A673 (cell line): ENCODE data around the gene SEC14L6.

ENCODE experiments used
- CTCF ChIP-seq: fragments of 300-800, 200-600 bp; sonication (generic); conservative IDR thresholded peaks from 2 replicates; pipeline ENCODE4 v1.5.1; 2017; ENCODE audit warnings: low read depth, mild to moderate bottlenecking, antibody characterized with exemption, low read length, moderate library complexity, mixed read lengths
- EZH2 ChIP-seq: fragments of 200-600 bp; sonication (generic); IDR thresholded peaks from 2 replicates; pipeline ENCODE4 v1.6.1; 2017; ENCODE audit warnings: borderline replicate concordance, low read depth, mild to moderate bottlenecking, mixed read lengths, antibody characterized with exemption, low read length; ENCODE audit not compliant: poor library complexity, severe bottlenecking

DNA sequence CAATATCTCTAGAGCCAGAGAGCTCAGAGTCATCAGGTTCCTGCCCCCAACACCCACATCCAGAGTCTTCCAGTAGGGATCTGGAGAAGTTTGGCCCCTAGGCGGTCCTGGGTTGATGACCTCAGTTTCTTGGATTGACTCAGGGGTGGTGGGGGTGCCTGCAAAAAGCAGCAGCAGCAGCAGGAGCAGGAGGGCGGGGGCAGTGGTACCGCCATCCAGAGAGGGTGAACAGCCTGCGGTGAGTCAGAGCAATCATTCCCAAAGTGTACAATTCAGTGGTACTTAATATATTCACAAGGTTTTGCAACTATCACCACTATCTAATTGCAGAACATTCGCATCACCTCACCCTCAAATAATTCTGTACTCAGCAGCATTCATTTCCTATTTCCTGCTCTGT lies 64.8 kb downstream of the SEC14L6 start:
- no peak for TF ChIP-seq CTCF
- no peak for TF ChIP-seq EZH2
